HEK293 (cell line): ENCODE results near the gene GJB2.

Experiments
- CTCF ChIA-PET: fragments of 350-600 bp; formaldehyde crosslinking; extraction: SDS; loops from one replicate; lab custom pipeline; 2021; ENCODE audit warnings: antibody characterized with exemption; lab: Yijun Ruan, JAX
- POLR2A ChIA-PET: fragments of 300-600 bp; formaldehyde crosslinking; extraction: SDS; loops from one replicate; lab custom pipeline; 2020; ENCODE audit warnings: antibody characterized with exemption, inconsistent platforms; lab: Yijun Ruan, JAX
- H3K27ac ChIP-seq: fragments of 200-500 bp; sonication (Bioruptor generic); 2 replicates; pipeline ENCODE4 v1.5.1; 2014; ENCODE audit warnings: low read depth, low read length, control low read depth, inconsistent platforms; ENCODE audit errors: extremely low read depth
- H3K36me3 ChIP-seq, 2 experiments: fragments of 200-500 bp in 1 of 2; sonication (Bioruptor generic) in 1 of 2; 1 replicate in 1 of 2; 2 replicates in 1 of 2; pipeline ENCODE4 v1.5.1; 2014 to 2017; ENCODE audit warnings: inconsistent platforms in 2 of 2, low read length in 2 of 2; ENCODE audit not compliant: control insufficient read depth in 2 of 2, insufficient read depth in 1 of 2
- H3K4me1 ChIP-seq: fragments of 200-500 bp; sonication (Bioruptor generic); 2 replicates; pipeline ENCODE4 v1.5.1; 2014; ENCODE audit warnings: mild to moderate bottlenecking, low read length, inconsistent platforms; ENCODE audit not compliant: control insufficient read depth, insufficient read depth
- H3K4me3 ChIP-seq: 2 replicates; pipeline ENCODE4 v1.5.1; 2011; ENCODE audit warnings: low read depth, mild to moderate bottlenecking, control low read depth, low read length, moderate library complexity
- H3K9me3 ChIP-seq: fragments of 200-500 bp; sonication (Bioruptor generic); 2 replicates; pipeline ENCODE4 v1.5.1; 2014; ENCODE audit warnings: low read depth, low read length, inconsistent platforms; ENCODE audit not compliant: control insufficient read depth, insufficient read depth
- GLIS1 ChIP-seq: fragments of 450-650 bp; formaldehyde crosslinking; IDR thresholded peaks from 2 replicates; pipeline ENCODE4 v1.5.1; 2016; ENCODE audit warnings: missing biosample characterization, missing genetic modification characterization
- GLIS2 ChIP-seq: fragments of 450-650 bp; formaldehyde crosslinking; IDR thresholded peaks from 2 replicates; pipeline ENCODE4 v1.5.1; 2016; ENCODE audit warnings: missing biosample characterization, missing genetic modification characterization
- HOXC10 ChIP-seq: sonication (generic); formaldehyde crosslinking; IDR thresholded peaks from 2 replicates; pipeline ENCODE4 v1.8.1; 2023; ENCODE audit warnings: mild to moderate bottlenecking, missing genetic modification reagents
- HOXD13 ChIP-seq: sonication (generic); formaldehyde crosslinking; IDR thresholded peaks from 2 replicates; pipeline ENCODE4 v1.8.0; 2022; ENCODE audit warnings: missing genetic modification reagents, borderline replicate concordance
- KLF8 ChIP-seq: fragments of 450-650 bp; formaldehyde crosslinking; IDR thresholded peaks from 2 replicates; pipeline ENCODE4 v1.5.1; 2016; ENCODE audit warnings: missing biosample characterization, missing genetic modification characterization
- WT1 ChIP-seq: fragments of 450-650 bp; formaldehyde crosslinking; IDR thresholded peaks from 2 replicates; pipeline ENCODE4 v1.5.1; 2016; ENCODE audit warnings: missing biosample characterization, missing genetic modification characterization
- ZBTB21 ChIP-seq: fragments of 450-650 bp; formaldehyde crosslinking; IDR thresholded peaks from 2 replicates; pipeline ENCODE4 v1.5.1; 2017; ENCODE audit warnings: missing biosample characterization, missing genetic modification characterization
- ZBTB49 ChIP-seq: fragments of 450-650 bp; formaldehyde crosslinking; IDR thresholded peaks from 2 replicates; pipeline ENCODE4 v1.5.1; 2016; ENCODE audit warnings: missing biosample characterization, missing genetic modification characterization, low read depth
- ZBTB8A ChIP-seq: fragments of 450-650 bp; formaldehyde crosslinking; IDR thresholded peaks from 2 replicates; pipeline ENCODE4 v1.5.1; 2016; ENCODE audit warnings: missing biosample characterization, missing genetic modification characterization
- ZIC2 ChIP-seq: fragments of 450-650 bp; formaldehyde crosslinking; IDR thresholded peaks from 2 replicates; pipeline ENCODE4 v1.5.1; 2016; ENCODE audit warnings: missing biosample characterization, missing genetic modification characterization
- ZNF112 ChIP-seq: fragments of 450-650 bp; formaldehyde crosslinking; IDR thresholded peaks from 2 replicates; pipeline ENCODE4 v1.5.0; 2017; ENCODE audit warnings: missing biosample characterization, missing genetic modification characterization
- ZNF138 ChIP-seq: fragments of 450-650 bp; formaldehyde crosslinking; IDR thresholded peaks from 2 replicates; pipeline ENCODE4 v1.5.1; 2016; ENCODE audit warnings: missing biosample characterization, missing genetic modification characterization, borderline replicate concordance
- ZNF184 ChIP-seq: fragments of 450-650 bp; IDR thresholded peaks from 2 replicates; pipeline ENCODE4 v1.5.1; 2018; ENCODE audit warnings: missing biosample characterization, mild to moderate bottlenecking, missing genetic modification characterization
- ZNF274 ChIP-seq, 2 experiments: fragments of 200-500 bp in 1 of 2; fragments of 450-650 bp in 1 of 2; sonication (Bioruptor generic) in 1 of 2; formaldehyde crosslinking in 1 of 2; IDR thresholded peaks; 2 replicates each; pipeline versions ENCODE4 v1.5.1 to v1.6.1; 2014 to 2016; ENCODE audit warnings: borderline replicate concordance in 1 of 2, inconsistent platforms in 1 of 2, low read length in 1 of 2, missing biosample characterization in 1 of 2, missing genetic modification characterization in 1 of 2
- ZNF335 ChIP-seq: fragments of 450-650 bp; formaldehyde crosslinking; conservative IDR thresholded peaks from 2 replicates; pipeline ENCODE4 v1.5.1; 2016; ENCODE audit warnings: missing biosample characterization, missing genetic modification characterization
- ZNF37A ChIP-seq: fragments of 450-650 bp; IDR thresholded peaks from 2 replicates; pipeline ENCODE4 v1.5.1; 2018; ENCODE audit warnings: missing biosample characterization, missing genetic modification characterization
- ZNF394 ChIP-seq: fragments of 450-650 bp; formaldehyde crosslinking; IDR thresholded peaks from 2 replicates; pipeline ENCODE4 v1.5.1; 2016; ENCODE audit warnings: missing biosample characterization, missing genetic modification characterization, mild to moderate bottlenecking, moderate library complexity, borderline replicate concordance
- ZNF426 ChIP-seq: fragments of 450-650 bp; formaldehyde crosslinking; IDR thresholded peaks from 2 replicates; pipeline ENCODE4 v1.5.1; 2017; ENCODE audit warnings: missing biosample characterization, missing genetic modification characterization, mild to moderate bottlenecking, inconsistent platforms, moderate library complexity
- ZNF610 ChIP-seq: fragments of 450-650 bp; formaldehyde crosslinking; IDR thresholded peaks from 2 replicates; pipeline ENCODE4 v1.5.1; 2016; ENCODE audit warnings: missing biosample characterization, missing genetic modification characterization, borderline replicate concordance
- ZNF629 ChIP-seq: fragments of 450-650 bp; formaldehyde crosslinking; IDR thresholded peaks from 2 replicates; pipeline ENCODE4 v1.5.1; 2017; ENCODE audit warnings: missing biosample characterization, missing genetic modification characterization
- ZNF768 ChIP-seq: fragments of 450-650 bp; formaldehyde crosslinking; IDR thresholded peaks from 2 replicates; pipeline ENCODE4 v1.5.1; 2018; ENCODE audit warnings: missing biosample characterization, mild to moderate bottlenecking, missing genetic modification characterization
- TF ChIP-seq, protein P1 (sequence below): fragments of 450-650 bp; formaldehyde crosslinking; IDR thresholded peaks from 2 replicates; pipeline ENCODE4 v1.5.1; 2016; ENCODE audit warnings: missing biosample characterization, missing genetic modification characterization
- TF ChIP-seq, protein P2 (sequence below): fragments of 450-650 bp; formaldehyde crosslinking; IDR thresholded peaks from 2 replicates; pipeline ENCODE4 v1.5.1; 2017; ENCODE audit warnings: missing biosample characterization, mild to moderate bottlenecking, missing genetic modification characterization, moderate library complexity

GJB2 gene

GRCh38 chr13:20142927-20143480 lies 49.7 kb downstream of the GJB2 start:
- Histone ChIP-seq H3K27ac (no peak overlapping the region), H3K4me1 (peaks cover 13% of the 10 kb centered on the region), H3K36me3 (peaks cover 0 to 4% of the 10 kb centered on the region in 2 experiments; a peak in 1 of 3 replicates), H3K4me3 (no peak overlapping the region), H3K9me3 (no peaks in the 10 kb centered on the region)
- no peak for TF ChIP-seq ZNF610 (tag by site-specific recombination)
- TF ChIP-seq GLIS1 (tag by site-specific recombination), result no peak
- TF ChIP-seq HOXC10 (CRISPR knock-in tag), result no peak
- TF ChIP-seq ZNF768 (tag by site-specific recombination), result no peak
- TF ChIP-seq ZNF138 (tag by site-specific recombination), result no peak
- TF ChIP-seq, protein P1, sequence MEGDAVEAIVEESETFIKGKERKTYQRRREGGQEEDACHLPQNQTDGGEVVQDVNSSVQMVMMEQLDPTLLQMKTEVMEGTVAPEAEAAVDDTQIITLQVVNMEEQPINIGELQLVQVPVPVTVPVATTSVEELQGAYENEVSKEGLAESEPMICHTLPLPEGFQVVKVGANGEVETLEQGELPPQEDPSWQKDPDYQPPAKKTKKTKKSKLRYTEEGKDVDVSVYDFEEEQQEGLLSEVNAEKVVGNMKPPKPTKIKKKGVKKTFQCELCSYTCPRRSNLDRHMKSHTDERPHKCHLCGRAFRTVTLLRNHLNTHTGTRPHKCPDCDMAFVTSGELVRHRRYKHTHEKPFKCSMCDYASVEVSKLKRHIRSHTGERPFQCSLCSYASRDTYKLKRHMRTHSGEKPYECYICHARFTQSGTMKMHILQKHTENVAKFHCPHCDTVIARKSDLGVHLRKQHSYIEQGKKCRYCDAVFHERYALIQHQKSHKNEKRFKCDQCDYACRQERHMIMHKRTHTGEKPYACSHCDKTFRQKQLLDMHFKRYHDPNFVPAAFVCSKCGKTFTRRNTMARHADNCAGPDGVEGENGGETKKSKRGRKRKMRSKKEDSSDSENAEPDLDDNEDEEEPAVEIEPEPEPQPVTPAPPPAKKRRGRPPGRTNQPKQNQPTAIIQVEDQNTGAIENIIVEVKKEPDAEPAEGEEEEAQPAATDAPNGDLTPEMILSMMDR (tag by site-specific recombination), result no peak
- ChIA-PET POLR2A (no interaction called here), CTCF (interaction anchor here (0.8 kb wide), 2 partner anchors 10 to 12 kb away, joined by 3 to 4 read pairs; no protein-coding TSS in a partner anchor)

GRCh38 chr13:20142023-20142926 lies 50.5 kb downstream of the GJB2 start:
- Histone ChIP-seq H3K4me1 (peaks cover 13% of the 10 kb centered on the region), H3K36me3 (peaks cover 0 to 4% of the 10 kb centered on the region in 2 experiments; a peak in 1 of 3 replicates)
- CTCF ChIA-PET, result no interaction called here
- POLR2A ChIA-PET, result no interaction called here
- TF ChIP-seq WT1 (tag by site-specific recombination) (no peak), ZBTB49 (no peak), GLIS2 (tag by site-specific recombination) (no peak), ZNF112 (tag by site-specific recombination) (no peak)
- TF ChIP-seq, protein P2, sequence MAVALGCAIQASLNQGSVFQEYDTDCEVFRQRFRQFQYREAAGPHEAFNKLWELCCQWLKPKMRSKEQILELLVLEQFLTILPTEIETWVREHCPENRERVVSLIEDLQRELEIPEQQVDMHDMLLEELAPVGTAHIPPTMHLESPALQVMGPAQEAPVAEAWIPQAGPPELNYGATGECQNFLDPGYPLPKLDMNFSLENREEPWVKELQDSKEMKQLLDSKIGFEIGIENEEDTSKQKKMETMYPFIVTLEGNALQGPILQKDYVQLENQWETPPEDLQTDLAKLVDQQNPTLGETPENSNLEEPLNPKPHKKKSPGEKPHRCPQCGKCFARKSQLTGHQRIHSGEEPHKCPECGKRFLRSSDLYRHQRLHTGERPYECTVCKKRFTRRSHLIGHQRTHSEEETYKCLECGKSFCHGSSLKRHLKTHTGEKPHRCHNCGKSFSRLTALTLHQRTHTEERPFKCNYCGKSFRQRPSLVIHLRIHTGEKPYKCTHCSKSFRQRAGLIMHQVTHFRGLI (tag by site-specific recombination), result no peak
- TF ChIP-seq, all 188 proteins: peak for 0
- H3K27ac ChIP-seq, result peak overlapping the region; percentile 57
- no peaks in the 10 kb centered on the region for H3K9me3 ChIP-seq
- H3K4me3 ChIP-seq, result no peak overlapping the region

DNA sequence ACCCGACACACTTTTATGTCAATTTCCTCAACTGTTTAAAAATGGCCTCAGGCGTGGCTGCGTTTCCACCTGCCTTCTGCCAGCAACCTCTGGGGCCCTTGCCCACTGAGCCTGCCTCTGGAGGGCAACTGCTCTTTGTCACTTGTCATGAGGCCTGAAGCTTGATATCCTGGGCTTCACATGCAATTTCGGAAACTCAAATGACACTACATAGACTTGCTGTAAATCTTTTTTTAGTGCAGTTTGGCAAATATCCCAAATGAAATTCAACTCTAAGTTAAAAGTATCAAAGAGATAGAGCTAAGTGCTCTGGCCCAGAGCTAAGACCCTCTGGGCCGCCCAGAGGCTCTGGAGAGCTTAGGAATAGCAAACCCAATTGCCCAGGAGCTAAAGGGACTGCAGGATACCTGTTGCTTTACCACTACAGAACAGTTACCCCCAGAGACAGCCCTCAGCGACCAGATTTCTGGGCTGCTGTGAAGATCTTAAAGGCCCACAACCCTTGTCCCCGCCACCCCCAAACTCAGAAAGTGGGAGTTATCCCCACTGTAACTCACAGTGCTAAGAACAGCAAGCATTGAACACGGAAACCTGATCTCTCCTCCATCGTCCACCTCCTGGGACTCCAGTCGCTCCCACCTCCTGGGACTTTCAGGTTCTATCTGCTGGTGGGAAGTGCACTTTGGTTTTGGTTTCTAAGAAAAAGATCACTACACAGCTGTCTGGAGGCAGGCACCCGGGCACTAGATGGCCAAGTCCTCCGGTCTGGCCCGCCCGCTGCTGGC lies 51.3 kb downstream of the GJB2 start:
- H3K9me3 ChIP-seq, result no peaks in the 10 kb centered on the region
- H3K27ac ChIP-seq, result peak overlapping the region; percentile 57
- POLR2A ChIA-PET, result no interaction called here
- CTCF ChIA-PET, result interaction anchor here (0.6 to 1.0 kb wide), 4 partner anchors 14 to 262 kb away, joined by 3 to 4 read pairs (median 3); no protein-coding TSS in a partner anchor
- no peak overlapping the region for H3K4me3 ChIP-seq
- H3K4me1 ChIP-seq, result peaks cover 13% of the 10 kb centered on the region
- H3K36me3 ChIP-seq, result peaks cover 0 to 4% of the 10 kb centered on the region in 2 experiments; a peak in 1 of 3 replicates
- no peak for TF ChIP-seq ZNF184 (tag by site-specific recombination)
- 0 out of 2 replicates have a peak, but pooled peaks have one; percentile 12 for TF ChIP-seq ZIC2 (tag by site-specific recombination)
- TF ChIP-seq ZNF335 (tag by site-specific recombination), result peak; percentile 48
- no peak for TF ChIP-seq KLF8
- TF ChIP-seq ZBTB21, result no peak
- peak; percentile 58 for TF ChIP-seq ZBTB8A (tag by site-specific recombination)
- peak; percentile 22; the same call in 1 of the 2 replicates for TF ChIP-seq ZNF394 (tag by site-specific recombination)
- TF ChIP-seq ZNF426 (tag by site-specific recombination), result no peak
- no peak for TF ChIP-seq ZNF629 (tag by site-specific recombination)
- TF ChIP-seq ZNF37A (tag by site-specific recombination), result no peak
- TF ChIP-seq ZNF138 (tag by site-specific recombination), result no peak
- no peak for TF ChIP-seq HOXD13 (CRISPR knock-in tag)
- TF ChIP-seq ZNF274 (IDR thresholded peaks at IDR 0.05; ENCODE audit: low read length), result no peak
- no peak for TF ChIP-seq ZNF274 (tag by site-specific recombination; IDR thresholded peaks at IDR 0.05; ENCODE audit: borderline replicate concordance)
